Caki2 (cell line): ENCODE results near the gene PTPRN2. TPM values are rescaled to one million over a fixed set of nuclear protein-coding genes. Genes with fewer than 3 reads are reported as not detected.
"Not testable (repeated sequence)": the region's sequence is repeated elsewhere in the genome, so short reads cannot be mapped to it uniquely, and the experiment has no call there.

Experiments used
- DNase-seq: peaks from one replicate; pipeline ENCODE4 v3.0.0-alpha.2; 2015; ENCODE audit warnings: low read depth
- in situ Hi-C: cut with HindIII; loops from 2 replicates; pipeline ENCODE4 v1.10.0; 2016; ENCODE audit warnings: low sequenced_read_pairs, low pct_unique_long_range_greater_than_20kb, mixed read lengths
- total RNA-seq: library from RNA; depleted of rRNA; stranded (reverse); fragments of >200 nt; shearing (Covaris generic); gene quantifications from 2 replicates; pipeline ENCODE4 v1.2.3, GENCODE V29; 2014; ENCODE audit warnings: low replicate concordance

The PTPRN2 gene
- total RNA-seq, 1 experiment from 2014 or later = 0.88 TPM

GRCh38 chr7:157675427-157675927 lies 912.1 kb downstream of the PTPRN2 start:
- in situ Hi-C loops = no loop called here
- no peak for DNase-seq

GRCh38 chr7:157674715-157675426 lies 912.8 kb downstream of the PTPRN2 start:
- DNase-seq = no peak
- in situ Hi-C loops = no loop called here

- DNase-seq = no peak
- in situ Hi-C loops = no loop called here
Measured at GRCh38 chr7:157674027-157674714, 913.5 kb downstream of the PTPRN2 start.

GRCh38 chr7:157673573-157673972 lies 914.0 kb downstream of the PTPRN2 start:
- in situ Hi-C loops = no loop called here
- DNase-seq = no peak

- in situ Hi-C loops = no loop called here
- DNase-seq = no peak
Measured at GRCh38 chr7:157671358-157672255, 916.0 kb downstream of the PTPRN2 start.

GRCh38 chr7:157670490-157671357 lies 916.9 kb downstream of the PTPRN2 start:
- in situ Hi-C loops = no loop called here
- no peak for DNase-seq

- in situ Hi-C loops = no loop called here
- DNase-seq = no peak
Measured at GRCh38 chr7:157669768-157670351, 917.8 kb downstream of the PTPRN2 start.

GRCh38 chr7:157668884-157669767 lies 918.5 kb downstream of the PTPRN2 start:
- DNase-seq = no peak
- in situ Hi-C loops = no loop called here

GRCh38 chr7:157668221-157668883 lies 919.3 kb downstream of the PTPRN2 start:
- in situ Hi-C loops = no loop called here
- DNase-seq = no peak

GRCh38 chr7:157667731-157668130 lies 919.9 kb downstream of the PTPRN2 start:
- DNase-seq = no peak
- in situ Hi-C loops = no loop called here

- no peak for DNase-seq
Measured at GRCh38 chr7:157667261-157667660, 920.4 kb downstream of the PTPRN2 start.

GRCh38 chr7:157666530-157667040 lies 921.0 kb downstream of the PTPRN2 start:
- DNase-seq = no peak
- in situ Hi-C loops = no loop called here

More at GRCh38 chr7:157667261-157667660, 920.4 kb downstream of the PTPRN2 start:
- in situ Hi-C loops = no loop called here

- DNase-seq, in situ Hi-C loops: not testable (repeated sequence)
Measured at GRCh38 chr7:157665634-157665988, 922.0 kb downstream of the PTPRN2 start.

- DNase-seq = no peak
- in situ Hi-C loops = no loop called here
Measured at GRCh38 chr7:157664871-157665633, 922.6 kb downstream of the PTPRN2 start.

- in situ Hi-C loops = no loop called here
- no peak for DNase-seq
Measured at GRCh38 chr7:157664034-157664433, 923.6 kb downstream of the PTPRN2 start.
